Ishikawa (cell line): ENCODE results near the gene PCIF1.

Source experiments
- CEBPB ChIP-seq: IDR thresholded peaks from 2 replicates; pipeline ENCODE4 v1.6.1; 2012
- CREB1 ChIP-seq: IDR thresholded peaks from 2 replicates; pipeline ENCODE4 v1.6.1; 2012; ENCODE audit warnings: low read depth
- EGR1 ChIP-seq: IDR thresholded peaks from 2 replicates; pipeline ENCODE4 v1.6.1; 2012
- EP300 ChIP-seq: IDR thresholded peaks from 2 replicates; pipeline ENCODE4 v1.6.1; 2012; ENCODE audit warnings: borderline replicate concordance
- FOXM1 ChIP-seq: IDR thresholded peaks from 2 replicates; pipeline ENCODE4 v1.6.1; 2012; ENCODE audit warnings: low read depth, borderline replicate concordance
- MAX ChIP-seq: IDR thresholded peaks from 2 replicates; pipeline ENCODE4 v1.6.1; 2012
- NFIC ChIP-seq: IDR thresholded peaks from 2 replicates; pipeline ENCODE4 v1.6.1; 2012
- RAD21 ChIP-seq: IDR thresholded peaks from 2 replicates; pipeline ENCODE4 v1.6.1; 2012; ENCODE audit warnings: low read depth
- REST ChIP-seq: IDR thresholded peaks from 2 replicates; pipeline ENCODE4 v1.6.1; 2012; ENCODE audit warnings: low read depth, mild to moderate bottlenecking
- TAF1 ChIP-seq: IDR thresholded peaks from 2 replicates; pipeline ENCODE4 v1.6.1; 2012; ENCODE audit warnings: low read depth, mild to moderate bottlenecking
- TCF12 ChIP-seq: IDR thresholded peaks from 2 replicates; pipeline ENCODE4 v1.6.1; 2012; ENCODE audit warnings: low read depth
- TEAD4 ChIP-seq: IDR thresholded peaks from 2 replicates; pipeline ENCODE4 v1.6.1; 2012
- USF1 ChIP-seq: IDR thresholded peaks from 2 replicates; pipeline ENCODE4 v1.6.1; 2012
- YY1 ChIP-seq: IDR thresholded peaks from 2 replicates; pipeline ENCODE4 v1.6.1; 2012; ENCODE audit warnings: low read depth
- ZBTB7A ChIP-seq: IDR thresholded peaks from 2 replicates; pipeline ENCODE4 v1.6.1; 2012; ENCODE audit warnings: low read depth

The PCIF1 gene

GRCh38 chr20:45971675-45972499 lies 37.4 kb downstream of the PCIF1 start, which contains the start of gene ZNF335:
Gene ZNF335, minus strand, starts transcription at chr20:45972203. Its CDS starts 793 bp downstream, at chr20:45971410.
- TF ChIP-seq TCF12 (no peak; the same call in none of the 2 replicates), EP300 (peak; percentile 61; the same call in 1 of the 2 replicates), TEAD4 (no peak), FOXM1 (no peak), TAF1 (peak; percentile 83), NFIC (peak; percentile 21; the same call in 1 of the 2 replicates), REST (0 out of 2 replicates have a peak, but pooled peaks have one; percentile 3), YY1 (peak; percentile 89), ZBTB7A (peak; percentile 77; the same call in 1 of the 2 replicates), RAD21 (no peak), USF1 (no peak), MAX (peak; percentile 38), CEBPB (no peak), EGR1 (peak; percentile 97), CREB1 (peak; percentile 96)

- TF ChIP-seq TEAD4 (0 out of 2 replicates have a peak, but pooled peaks have one; percentile 21), EP300 (no peak), TCF12 (no peak; the same call in 1 of the 2 replicates), YY1 (peak; percentile 62; the same call in 1 of the 2 replicates)
These were observed 38.2 kb downstream of the PCIF1 start for GRCh38 chr20:45972500-45973183.

- no peak for TF ChIP-seq REST
- no peak for TF ChIP-seq NFIC
- TF ChIP-seq EP300 = no peak
- TF ChIP-seq TAF1 = no peak
- TF ChIP-seq TEAD4 = no peak
- TF ChIP-seq CEBPB = no peak
- TF ChIP-seq ZBTB7A = no peak
- TF ChIP-seq USF1 = no peak
- no peak for TF ChIP-seq RAD21
- no peak for TF ChIP-seq YY1
- no peak for TF ChIP-seq EGR1
- no peak for TF ChIP-seq CREB1
- no peak for TF ChIP-seq MAX
- TF ChIP-seq FOXM1 = no peak
- no peak for TF ChIP-seq TCF12
These were observed 40.5 kb downstream of the PCIF1 start for GRCh38 chr20:45974896-45975565.

- TF ChIP-seq TCF12 (no peak), CREB1 (no peak), REST (no peak), TAF1 (no peak), MAX (no peak), TEAD4 (no peak), EGR1 (no peak), CEBPB (no peak), RAD21 (no peak), ZBTB7A (no peak), YY1 (no peak), USF1 (no peak), EP300 (no peak)
These were observed 41.2 kb downstream of the PCIF1 start for GRCh38 chr20:45975686-45976085.
